ENCODE results near the gene CSTB. TPM values are rescaled to one million over a fixed set of nuclear protein-coding genes. Genes with fewer than 3 reads are reported as not detected.

CSTB gene
- total RNA-seq, 1 experiment from 2014 or later = 36.1 TPM

DNA sequence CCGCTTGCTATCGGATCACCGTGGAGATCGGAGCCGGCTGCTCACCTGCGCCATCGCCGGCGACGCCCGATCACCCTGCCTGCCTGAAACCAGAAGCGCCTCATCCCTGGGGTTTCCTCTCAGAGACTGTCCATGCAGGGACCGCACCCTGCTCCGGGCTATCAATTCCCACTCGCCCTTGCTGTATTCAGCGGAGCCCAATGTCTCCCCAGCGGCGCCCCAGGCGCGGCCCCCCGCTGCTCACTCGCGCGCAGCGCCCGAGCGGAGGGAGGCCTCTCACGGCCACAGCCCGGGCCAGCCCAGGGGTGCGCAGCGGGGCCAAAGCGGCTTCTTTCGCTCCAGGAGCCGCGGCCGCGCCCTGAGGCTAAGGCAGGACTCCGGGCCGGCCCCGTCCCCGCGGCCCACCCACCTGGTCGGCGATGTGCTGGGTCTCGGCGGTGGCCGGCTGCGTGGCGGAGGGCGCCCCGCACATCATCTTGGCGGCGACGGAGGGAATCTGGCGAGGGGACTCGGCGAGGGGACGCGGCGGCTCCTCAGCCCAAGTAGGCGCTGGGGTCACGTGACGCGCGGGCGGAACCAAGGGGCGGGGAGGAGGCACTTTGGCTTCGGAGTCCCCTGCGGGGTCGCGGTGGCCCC is at the start of gene CSTB (continued):
- TF ChIP-seq, protein P1, sequence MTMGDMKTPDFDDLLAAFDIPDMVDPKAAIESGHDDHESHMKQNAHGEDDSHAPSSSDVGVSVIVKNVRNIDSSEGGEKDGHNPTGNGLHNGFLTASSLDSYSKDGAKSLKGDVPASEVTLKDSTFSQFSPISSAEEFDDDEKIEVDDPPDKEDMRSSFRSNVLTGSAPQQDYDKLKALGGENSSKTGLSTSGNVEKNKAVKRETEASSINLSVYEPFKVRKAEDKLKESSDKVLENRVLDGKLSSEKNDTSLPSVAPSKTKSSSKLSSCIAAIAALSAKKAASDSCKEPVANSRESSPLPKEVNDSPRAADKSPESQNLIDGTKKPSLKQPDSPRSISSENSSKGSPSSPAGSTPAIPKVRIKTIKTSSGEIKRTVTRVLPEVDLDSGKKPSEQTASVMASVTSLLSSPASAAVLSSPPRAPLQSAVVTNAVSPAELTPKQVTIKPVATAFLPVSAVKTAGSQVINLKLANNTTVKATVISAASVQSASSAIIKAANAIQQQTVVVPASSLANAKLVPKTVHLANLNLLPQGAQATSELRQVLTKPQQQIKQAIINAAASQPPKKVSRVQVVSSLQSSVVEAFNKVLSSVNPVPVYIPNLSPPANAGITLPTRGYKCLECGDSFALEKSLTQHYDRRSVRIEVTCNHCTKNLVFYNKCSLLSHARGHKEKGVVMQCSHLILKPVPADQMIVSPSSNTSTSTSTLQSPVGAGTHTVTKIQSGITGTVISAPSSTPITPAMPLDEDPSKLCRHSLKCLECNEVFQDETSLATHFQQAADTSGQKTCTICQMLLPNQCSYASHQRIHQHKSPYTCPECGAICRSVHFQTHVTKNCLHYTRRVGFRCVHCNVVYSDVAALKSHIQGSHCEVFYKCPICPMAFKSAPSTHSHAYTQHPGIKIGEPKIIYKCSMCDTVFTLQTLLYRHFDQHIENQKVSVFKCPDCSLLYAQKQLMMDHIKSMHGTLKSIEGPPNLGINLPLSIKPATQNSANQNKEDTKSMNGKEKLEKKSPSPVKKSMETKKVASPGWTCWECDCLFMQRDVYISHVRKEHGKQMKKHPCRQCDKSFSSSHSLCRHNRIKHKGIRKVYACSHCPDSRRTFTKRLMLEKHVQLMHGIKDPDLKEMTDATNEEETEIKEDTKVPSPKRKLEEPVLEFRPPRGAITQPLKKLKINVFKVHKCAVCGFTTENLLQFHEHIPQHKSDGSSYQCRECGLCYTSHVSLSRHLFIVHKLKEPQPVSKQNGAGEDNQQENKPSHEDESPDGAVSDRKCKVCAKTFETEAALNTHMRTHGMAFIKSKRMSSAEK (CRISPR knock-in tag; IDR thresholded peaks at IDR 0.05; ENCODE audit: borderline replicate concordance) = no peak
- TF ChIP-seq FOXJ3 (CRISPR knock-in tag; IDR thresholded peaks at IDR 0.05; ENCODE audit: borderline replicate concordance) (no peak), MYBL2 (CRISPR knock-in tag; IDR thresholded peaks at IDR 0.05) (peak; percentile 72; the same call in 1 of the 2 replicates), JUN (CRISPR knock-in tag; IDR thresholded peaks at IDR 0.05) (peak; percentile 73; the same call in 1 of the 2 replicates), RELA (CRISPR knock-in tag; IDR thresholded peaks at IDR 0.05; ENCODE audit: borderline replicate concordance) (no peak), SOX15 (CRISPR knock-in tag; IDR thresholded peaks at IDR 0.05) (no peak)
- TF ChIP-seq, protein P2, sequence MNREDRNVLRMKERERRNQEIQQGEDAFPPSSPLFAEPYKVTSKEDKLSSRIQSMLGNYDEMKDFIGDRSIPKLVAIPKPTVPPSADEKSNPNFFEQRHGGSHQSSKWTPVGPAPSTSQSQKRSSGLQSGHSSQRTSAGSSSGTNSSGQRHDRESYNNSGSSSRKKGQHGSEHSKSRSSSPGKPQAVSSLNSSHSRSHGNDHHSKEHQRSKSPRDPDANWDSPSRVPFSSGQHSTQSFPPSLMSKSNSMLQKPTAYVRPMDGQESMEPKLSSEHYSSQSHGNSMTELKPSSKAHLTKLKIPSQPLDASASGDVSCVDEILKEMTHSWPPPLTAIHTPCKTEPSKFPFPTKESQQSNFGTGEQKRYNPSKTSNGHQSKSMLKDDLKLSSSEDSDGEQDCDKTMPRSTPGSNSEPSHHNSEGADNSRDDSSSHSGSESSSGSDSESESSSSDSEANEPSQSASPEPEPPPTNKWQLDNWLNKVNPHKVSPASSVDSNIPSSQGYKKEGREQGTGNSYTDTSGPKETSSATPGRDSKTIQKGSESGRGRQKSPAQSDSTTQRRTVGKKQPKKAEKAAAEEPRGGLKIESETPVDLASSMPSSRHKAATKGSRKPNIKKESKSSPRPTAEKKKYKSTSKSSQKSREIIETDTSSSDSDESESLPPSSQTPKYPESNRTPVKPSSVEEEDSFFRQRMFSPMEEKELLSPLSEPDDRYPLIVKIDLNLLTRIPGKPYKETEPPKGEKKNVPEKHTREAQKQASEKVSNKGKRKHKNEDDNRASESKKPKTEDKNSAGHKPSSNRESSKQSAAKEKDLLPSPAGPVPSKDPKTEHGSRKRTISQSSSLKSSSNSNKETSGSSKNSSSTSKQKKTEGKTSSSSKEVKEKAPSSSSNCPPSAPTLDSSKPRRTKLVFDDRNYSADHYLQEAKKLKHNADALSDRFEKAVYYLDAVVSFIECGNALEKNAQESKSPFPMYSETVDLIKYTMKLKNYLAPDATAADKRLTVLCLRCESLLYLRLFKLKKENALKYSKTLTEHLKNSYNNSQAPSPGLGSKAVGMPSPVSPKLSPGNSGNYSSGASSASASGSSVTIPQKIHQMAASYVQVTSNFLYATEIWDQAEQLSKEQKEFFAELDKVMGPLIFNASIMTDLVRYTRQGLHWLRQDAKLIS (CRISPR knock-in tag; IDR thresholded peaks at IDR 0.05; ENCODE audit: borderline replicate concordance) = no peak
- TF ChIP-seq, protein P3, sequence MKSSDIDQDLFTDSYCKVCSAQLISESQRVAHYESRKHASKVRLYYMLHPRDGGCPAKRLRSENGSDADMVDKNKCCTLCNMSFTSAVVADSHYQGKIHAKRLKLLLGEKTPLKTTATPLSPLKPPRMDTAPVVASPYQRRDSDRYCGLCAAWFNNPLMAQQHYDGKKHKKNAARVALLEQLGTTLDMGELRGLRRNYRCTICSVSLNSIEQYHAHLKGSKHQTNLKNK (CRISPR knock-in tag; IDR thresholded peaks at IDR 0.05) = no peak
- TF ChIP-seq, protein P4, sequence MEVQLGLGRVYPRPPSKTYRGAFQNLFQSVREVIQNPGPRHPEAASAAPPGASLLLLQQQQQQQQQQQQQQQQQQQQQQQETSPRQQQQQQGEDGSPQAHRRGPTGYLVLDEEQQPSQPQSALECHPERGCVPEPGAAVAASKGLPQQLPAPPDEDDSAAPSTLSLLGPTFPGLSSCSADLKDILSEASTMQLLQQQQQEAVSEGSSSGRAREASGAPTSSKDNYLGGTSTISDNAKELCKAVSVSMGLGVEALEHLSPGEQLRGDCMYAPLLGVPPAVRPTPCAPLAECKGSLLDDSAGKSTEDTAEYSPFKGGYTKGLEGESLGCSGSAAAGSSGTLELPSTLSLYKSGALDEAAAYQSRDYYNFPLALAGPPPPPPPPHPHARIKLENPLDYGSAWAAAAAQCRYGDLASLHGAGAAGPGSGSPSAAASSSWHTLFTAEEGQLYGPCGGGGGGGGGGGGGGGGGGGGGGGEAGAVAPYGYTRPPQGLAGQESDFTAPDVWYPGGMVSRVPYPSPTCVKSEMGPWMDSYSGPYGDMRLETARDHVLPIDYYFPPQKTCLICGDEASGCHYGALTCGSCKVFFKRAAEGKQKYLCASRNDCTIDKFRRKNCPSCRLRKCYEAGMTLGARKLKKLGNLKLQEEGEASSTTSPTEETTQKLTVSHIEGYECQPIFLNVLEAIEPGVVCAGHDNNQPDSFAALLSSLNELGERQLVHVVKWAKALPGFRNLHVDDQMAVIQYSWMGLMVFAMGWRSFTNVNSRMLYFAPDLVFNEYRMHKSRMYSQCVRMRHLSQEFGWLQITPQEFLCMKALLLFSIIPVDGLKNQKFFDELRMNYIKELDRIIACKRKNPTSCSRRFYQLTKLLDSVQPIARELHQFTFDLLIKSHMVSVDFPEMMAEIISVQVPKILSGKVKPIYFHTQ (CRISPR knock-in tag; IDR thresholded peaks at IDR 0.05) = no peak
- TF ChIP-seq, protein P5, sequence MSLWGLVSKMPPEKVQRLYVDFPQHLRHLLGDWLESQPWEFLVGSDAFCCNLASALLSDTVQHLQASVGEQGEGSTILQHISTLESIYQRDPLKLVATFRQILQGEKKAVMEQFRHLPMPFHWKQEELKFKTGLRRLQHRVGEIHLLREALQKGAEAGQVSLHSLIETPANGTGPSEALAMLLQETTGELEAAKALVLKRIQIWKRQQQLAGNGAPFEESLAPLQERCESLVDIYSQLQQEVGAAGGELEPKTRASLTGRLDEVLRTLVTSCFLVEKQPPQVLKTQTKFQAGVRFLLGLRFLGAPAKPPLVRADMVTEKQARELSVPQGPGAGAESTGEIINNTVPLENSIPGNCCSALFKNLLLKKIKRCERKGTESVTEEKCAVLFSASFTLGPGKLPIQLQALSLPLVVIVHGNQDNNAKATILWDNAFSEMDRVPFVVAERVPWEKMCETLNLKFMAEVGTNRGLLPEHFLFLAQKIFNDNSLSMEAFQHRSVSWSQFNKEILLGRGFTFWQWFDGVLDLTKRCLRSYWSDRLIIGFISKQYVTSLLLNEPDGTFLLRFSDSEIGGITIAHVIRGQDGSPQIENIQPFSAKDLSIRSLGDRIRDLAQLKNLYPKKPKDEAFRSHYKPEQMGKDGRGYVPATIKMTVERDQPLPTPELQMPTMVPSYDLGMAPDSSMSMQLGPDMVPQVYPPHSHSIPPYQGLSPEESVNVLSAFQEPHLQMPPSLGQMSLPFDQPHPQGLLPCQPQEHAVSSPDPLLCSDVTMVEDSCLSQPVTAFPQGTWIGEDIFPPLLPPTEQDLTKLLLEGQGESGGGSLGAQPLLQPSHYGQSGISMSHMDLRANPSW (CRISPR knock-in tag; conservative IDR thresholded peaks at IDR 0.05; ENCODE audit: low read depth) = no peak
- TF ChIP-seq, protein P6, sequence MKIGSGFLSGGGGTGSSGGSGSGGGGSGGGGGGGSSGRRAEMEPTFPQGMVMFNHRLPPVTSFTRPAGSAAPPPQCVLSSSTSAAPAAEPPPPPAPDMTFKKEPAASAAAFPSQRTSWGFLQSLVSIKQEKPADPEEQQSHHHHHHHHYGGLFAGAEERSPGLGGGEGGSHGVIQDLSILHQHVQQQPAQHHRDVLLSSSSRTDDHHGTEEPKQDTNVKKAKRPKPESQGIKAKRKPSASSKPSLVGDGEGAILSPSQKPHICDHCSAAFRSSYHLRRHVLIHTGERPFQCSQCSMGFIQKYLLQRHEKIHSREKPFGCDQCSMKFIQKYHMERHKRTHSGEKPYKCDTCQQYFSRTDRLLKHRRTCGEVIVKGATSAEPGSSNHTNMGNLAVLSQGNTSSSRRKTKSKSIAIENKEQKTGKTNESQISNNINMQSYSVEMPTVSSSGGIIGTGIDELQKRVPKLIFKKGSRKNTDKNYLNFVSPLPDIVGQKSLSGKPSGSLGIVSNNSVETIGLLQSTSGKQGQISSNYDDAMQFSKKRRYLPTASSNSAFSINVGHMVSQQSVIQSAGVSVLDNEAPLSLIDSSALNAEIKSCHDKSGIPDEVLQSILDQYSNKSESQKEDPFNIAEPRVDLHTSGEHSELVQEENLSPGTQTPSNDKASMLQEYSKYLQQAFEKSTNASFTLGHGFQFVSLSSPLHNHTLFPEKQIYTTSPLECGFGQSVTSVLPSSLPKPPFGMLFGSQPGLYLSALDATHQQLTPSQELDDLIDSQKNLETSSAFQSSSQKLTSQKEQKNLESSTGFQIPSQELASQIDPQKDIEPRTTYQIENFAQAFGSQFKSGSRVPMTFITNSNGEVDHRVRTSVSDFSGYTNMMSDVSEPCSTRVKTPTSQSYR (CRISPR knock-in tag; IDR thresholded peaks at IDR 0.05) = no peak
- TF ChIP-seq, protein P7, sequence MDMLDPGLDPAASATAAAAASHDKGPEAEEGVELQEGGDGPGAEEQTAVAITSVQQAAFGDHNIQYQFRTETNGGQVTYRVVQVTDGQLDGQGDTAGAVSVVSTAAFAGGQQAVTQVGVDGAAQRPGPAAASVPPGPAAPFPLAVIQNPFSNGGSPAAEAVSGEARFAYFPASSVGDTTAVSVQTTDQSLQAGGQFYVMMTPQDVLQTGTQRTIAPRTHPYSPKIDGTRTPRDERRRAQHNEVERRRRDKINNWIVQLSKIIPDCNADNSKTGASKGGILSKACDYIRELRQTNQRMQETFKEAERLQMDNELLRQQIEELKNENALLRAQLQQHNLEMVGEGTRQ (CRISPR knock-in tag; IDR thresholded peaks at IDR 0.05) = peak; percentile 98
- TF ChIP-seq, protein P8, sequence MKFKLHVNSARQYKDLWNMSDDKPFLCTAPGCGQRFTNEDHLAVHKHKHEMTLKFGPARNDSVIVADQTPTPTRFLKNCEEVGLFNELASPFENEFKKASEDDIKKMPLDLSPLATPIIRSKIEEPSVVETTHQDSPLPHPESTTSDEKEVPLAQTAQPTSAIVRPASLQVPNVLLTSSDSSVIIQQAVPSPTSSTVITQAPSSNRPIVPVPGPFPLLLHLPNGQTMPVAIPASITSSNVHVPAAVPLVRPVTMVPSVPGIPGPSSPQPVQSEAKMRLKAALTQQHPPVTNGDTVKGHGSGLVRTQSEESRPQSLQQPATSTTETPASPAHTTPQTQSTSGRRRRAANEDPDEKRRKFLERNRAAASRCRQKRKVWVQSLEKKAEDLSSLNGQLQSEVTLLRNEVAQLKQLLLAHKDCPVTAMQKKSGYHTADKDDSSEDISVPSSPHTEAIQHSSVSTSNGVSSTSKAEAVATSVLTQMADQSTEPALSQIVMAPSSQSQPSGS (CRISPR knock-in tag; IDR thresholded peaks at IDR 0.05; ENCODE audit: borderline replicate concordance, low read depth) = no peak
- TF ChIP-seq, protein P9, sequence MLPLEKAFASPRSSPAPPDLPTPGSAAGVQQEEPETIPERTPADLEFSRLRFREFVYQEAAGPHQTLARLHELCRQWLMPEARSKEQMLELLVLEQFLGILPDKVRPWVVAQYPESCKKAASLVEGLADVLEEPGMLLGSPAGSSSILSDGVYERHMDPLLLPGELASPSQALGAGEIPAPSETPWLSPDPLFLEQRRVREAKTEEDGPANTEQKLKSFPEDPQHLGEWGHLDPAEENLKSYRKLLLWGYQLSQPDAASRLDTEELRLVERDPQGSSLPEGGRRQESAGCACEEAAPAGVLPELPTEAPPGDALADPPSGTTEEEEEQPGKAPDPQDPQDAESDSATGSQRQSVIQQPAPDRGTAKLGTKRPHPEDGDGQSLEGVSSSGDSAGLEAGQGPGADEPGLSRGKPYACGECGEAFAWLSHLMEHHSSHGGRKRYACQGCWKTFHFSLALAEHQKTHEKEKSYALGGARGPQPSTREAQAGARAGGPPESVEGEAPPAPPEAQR (CRISPR knock-in tag; IDR thresholded peaks at IDR 0.05) = no peak

Data from WTC11 (cell line).